Suppressor macrophage (primary cell): ENCODE measurements around the gene MAGOH.

Experiments used
- DNase-seq, 4 experiments: peaks; one replicate each; pipeline ENCODE4 v3.0.0-alpha.2; 2020 to 2022

MAGOH gene

DNA sequence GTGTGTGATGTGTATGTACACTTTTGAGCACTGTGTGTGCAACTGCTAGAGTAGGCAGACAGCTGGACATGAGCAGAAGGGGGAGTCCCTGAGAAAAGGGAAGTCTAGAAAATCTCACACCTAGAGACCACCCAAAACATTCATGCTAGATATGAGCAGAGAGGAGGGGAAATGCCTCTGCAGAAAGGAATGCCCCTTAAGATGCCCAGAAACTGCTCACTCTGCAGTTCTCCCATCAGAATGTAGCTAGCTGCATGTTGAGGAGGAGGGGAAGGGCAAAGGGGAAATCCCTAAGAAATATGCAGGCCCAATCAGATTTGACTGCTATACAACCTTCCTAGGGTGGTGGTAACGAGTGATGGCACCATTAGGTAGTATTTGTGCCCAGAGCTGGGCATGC, 31.8 kb upstream of the MAGOH start:
- no peak for DNase-seq

- DNase-seq = no peak
Observed at GRCh38 chr1:53267761-53268160, 29.4 kb upstream of the MAGOH start.

- no peak for DNase-seq
Observed at GRCh38 chr1:53266038-53266437, 27.7 kb upstream of the MAGOH start.

DNA sequence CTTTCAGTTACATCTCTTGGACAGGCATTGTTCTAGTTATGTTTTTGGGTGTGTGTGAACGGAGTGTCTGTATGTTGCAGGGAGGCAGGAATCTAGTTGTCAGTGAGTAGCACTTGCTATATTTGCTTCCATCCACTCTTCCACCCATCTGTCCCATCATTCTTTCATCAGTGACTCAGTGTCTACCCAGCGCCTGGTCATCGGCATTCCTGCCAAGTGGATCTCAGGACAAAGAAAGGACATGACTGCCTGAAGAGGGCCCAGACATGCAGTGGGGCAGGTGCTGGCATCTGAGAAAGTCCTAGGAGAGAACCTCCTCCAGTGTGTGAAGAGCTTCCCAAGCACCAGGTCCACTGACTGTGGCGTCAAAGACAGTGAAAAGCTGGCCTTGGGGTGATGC, 27.3 kb upstream of the MAGOH start:
- DNase-seq = no peak

- no peak for DNase-seq
Observed at GRCh38 chr1:53264048-53264447, 25.7 kb upstream of the MAGOH start.

DNA sequence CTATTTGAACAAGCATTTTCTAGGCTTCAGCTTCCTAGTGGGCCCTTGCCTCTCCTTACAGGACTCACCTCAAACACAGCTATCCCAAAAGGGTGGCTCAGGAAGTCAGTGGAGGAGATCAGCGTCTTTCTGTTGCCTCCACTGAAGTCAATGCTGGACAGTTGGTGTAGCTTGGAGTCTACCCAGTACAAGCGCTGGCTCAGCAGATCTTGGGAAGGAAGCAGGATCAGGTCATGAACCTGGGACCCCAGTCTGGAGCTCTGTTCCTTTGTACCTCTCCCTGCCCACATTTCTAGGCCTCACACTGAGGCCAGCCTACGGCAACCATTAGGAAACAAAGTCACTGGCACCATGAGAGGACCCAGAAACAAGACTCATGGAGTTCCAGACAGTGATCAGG, 23.7 kb upstream of the MAGOH start:
- DNase-seq = no peak

GRCh38 chr1:53260631-53261247, 22.4 kb upstream of the MAGOH start:
- DNase-seq = no peak

DNA sequence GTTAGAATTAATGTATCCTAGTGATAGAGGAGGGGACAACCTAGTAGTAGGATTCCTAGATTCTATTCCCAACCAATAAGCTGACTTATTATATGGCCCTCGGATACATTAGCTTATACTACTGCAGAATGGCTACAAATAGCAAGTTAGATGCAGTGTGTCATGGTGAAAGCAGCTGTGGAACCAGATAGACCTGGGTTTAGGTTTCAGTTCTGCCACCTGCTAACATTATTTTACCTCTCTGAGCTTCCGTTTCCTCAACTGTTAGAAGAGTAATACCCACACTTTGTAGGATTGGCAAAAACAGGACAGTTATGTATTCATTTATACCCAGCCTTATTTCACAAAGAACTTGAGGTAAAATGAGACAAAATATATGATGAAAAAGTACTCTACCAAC, 21.6 kb upstream of the MAGOH start:
- DNase-seq = no peak

- DNase-seq = no peak
Observed at GRCh38 chr1:53258216-53258615, 19.9 kb upstream of the MAGOH start.

DNA sequence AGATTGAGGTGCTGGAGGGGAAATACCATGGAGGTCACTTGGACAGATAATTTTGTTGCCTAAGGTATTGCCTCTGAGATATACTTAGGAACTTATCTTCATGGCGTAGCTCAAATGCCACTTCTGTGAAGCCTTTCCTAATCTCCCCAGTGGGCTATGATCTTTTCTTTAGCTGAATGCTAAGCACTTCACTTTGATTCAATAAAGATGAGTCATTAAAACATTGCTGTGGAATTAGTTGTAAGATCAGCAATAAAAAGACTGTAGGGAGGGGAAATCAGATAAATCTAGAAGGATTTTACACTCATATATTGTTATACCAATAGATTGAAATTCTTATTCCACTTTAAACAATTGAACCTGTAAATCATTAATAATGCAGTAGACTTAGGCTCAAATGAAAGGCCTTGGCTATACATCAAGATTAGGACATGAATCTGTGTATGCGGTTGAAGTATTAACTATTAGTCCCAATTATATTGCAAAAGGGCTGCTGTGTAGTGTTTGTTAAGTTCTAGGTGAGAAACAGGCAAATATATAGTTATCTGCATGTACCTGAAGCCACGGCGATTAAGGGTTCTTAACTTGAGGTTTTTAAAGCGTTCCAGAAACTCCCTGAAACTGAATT, 19.2 kb upstream of the MAGOH start:
- no peak for DNase-seq

- no peak for DNase-seq
Observed at GRCh38 chr1:53256511-53257453, 18.5 kb upstream of the MAGOH start.

DNA sequence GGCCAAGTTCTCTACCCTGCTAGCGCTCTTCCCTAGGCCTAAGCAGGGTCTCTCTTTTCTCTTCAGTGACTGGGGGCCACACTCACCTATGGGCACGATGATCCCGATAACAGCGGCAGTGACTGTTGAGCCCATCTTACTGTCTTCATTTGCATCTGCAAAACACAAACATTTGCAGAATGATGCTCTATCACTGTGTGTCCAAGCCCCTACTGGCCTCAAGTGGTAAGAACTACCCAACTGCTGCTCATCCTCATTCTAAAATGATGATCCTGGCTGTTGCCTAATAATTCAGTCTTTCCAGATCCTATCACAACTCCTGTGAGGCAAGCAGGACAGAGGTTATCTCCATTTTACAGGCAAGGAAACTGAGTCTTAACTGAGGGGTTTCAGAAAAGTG, 16.7 kb upstream of the MAGOH start:
- no peak for DNase-seq

DNA sequence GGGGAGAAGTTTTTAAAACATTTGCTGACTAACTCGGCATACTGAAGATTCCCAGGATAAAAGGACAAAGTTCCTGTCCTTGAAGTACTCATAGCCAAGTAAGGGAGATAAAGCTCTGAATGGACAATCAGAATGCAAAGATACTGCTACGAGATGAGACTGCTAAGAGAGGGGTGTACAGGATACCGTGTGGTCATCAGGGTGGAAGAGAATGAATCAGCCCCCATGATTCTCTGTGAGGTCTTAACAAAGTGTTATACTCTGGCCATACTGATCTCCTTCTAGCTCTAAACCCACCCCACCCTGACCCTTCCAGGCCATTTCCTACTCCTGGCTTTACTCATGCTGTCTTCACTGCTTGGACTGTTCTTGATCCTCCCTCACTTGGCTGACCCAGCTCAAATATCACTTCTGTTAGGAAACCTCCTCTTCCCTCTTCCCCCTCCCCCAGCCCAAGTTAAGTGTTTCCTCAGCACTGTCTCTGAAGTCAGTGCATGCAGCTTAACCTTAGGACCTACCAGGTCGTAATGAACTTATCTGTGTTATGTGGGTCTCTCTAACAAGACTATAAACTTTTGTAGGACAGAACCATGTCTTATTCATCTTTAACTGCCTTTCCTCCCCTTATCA, 15.8 kb upstream of the MAGOH start:
- no peak for DNase-seq

GRCh38 chr1:53250325-53250724, 12.0 kb upstream of the MAGOH start:
- no peak for DNase-seq

DNA sequence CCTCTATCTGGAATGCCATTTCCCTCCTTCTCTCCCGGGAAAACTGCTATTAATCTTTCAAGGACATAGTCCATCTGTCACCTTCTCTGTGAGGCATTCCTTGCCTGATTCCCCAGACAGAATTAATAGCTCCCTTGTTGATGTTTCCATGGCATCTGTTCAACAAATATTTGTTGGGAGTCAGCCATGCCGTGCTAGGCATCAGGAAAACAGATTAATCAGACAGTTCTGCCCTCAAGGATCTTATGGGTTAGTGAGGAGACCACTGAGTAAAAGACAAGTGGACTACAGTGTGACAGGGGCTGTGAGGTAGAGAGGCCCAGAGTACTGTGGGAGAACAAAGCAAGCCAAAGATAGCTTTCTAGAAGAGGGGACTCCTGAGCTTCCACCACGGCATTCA, 11.4 kb upstream of the MAGOH start:
- no peak for DNase-seq

- no peak for DNase-seq
Observed at GRCh38 chr1:53246261-53247134, 8.2 kb upstream of the MAGOH start.

- no peak for DNase-seq
Observed at GRCh38 chr1:53244141-53244540, 5.8 kb upstream of the MAGOH start.

GRCh38 chr1:53242381-53242780, 4.1 kb upstream of the MAGOH start:
- DNase-seq = no peak

GRCh38 chr1:53241828-53242227, 3.5 kb upstream of the MAGOH start:
- DNase-seq = no peak

DNA sequence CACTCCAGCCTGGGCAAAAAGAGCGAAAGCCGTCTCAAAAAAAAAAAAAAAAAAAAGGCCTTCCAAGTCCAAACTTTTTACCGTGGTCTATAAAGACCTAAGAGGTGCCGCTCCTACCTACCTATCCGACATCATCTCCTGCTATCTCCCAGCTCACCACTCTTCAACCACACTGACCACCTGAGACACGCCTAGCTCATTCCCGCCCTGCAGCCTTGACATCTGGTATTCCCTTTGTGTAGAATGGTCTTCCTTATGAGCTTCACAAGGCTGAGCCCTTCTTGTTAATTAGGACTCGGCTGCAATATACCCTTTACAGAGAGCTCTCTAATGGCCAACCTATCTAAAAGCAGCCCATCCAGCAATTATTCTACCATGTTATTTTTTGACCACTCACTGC, 680 bp downstream of the MAGOH start:
- DNase-seq = no peak

- no peak for DNase-seq
Observed at GRCh38 chr1:53220962-53221286, 17.4 kb downstream of the MAGOH start.

- peak; percentile 91 to 97 (median 94) for DNase-seq
Observed at GRCh38 chr1:53220171-53220961, 18.0 kb downstream of the MAGOH start, which contains the start of gene CZIB. CZIB (minus strand) TSS chr1:53220634; CDS start chr1:53220575, 59 bp downstream.
